Measurements from ENCODE around the gene LRRC26. TPM values are rescaled to one million over a fixed set of nuclear protein-coding genes. Genes with fewer than 3 reads are reported as not detected.

LRRC26 gene
- total and polyA plus RNA-seq, 2 of the 13 experiments (the other 11 are each of a cell fraction or from before 2014, with no cell fraction given): not detected

- H3K27ac ChIP-seq (ENCODE audit: extremely low read length, insufficient read depth, low read length): peak overlapping the region; percentile 84
- H3K36me3 ChIP-seq (replicated peaks in 1 of 2; ENCODE audit: control insufficient read depth in 1 of 2, insufficient read depth in 2 of 2, low read length in 2 of 2): no peaks in the 10 kb centered on the region
- CTCF ChIA-PET (ENCODE audit: low intra/inter-chr PET ratio, low total read pairs): no interaction called here
- 47% methylated on average over 3 of the region's 30 CpGs for WGBS (ENCODE audit: low lambda C conversion rate)
- POLR2A ChIA-PET: interaction anchor here (1.0 to 13.4 kb wide), 12 partner anchors 8 to 137 kb away, joined by 3 to 225 read pairs (median 8); partner anchors contain the start of genes ANAPC2, NDOR1, RNF224 and SSNA1
- H3K9ac ChIP-seq (ENCODE audit: insufficient read depth, low read depth, low read length): peak overlapping the region; percentile 77
- H2AFZ ChIP-seq (ENCODE audit: low read length): no peak overlapping the region
- FAIRE-seq (no peak), DNase-seq (ENCODE audit: low spot score) (no peak), ATAC-seq (peak; percentile 5)
- no peaks in the 10 kb centered on the region; a peak in 1 of 5 replicates for H3K27me3 ChIP-seq (ENCODE audit: control insufficient read depth in 1 of 2, insufficient read depth in 2 of 2, low read length in 2 of 2)
- H4K20me1 ChIP-seq (ENCODE audit: insufficient read depth, low read length): peaks cover 4% of the 10 kb centered on the region; the same call in 1 of the 2 replicates
- H3K4me2 ChIP-seq (ENCODE audit: low read depth, low read length): peak overlapping the region; percentile 90
- H3K9me3 ChIP-seq (ENCODE audit: low read length): no peaks in the 10 kb centered on the region
- peaks cover 3% of the 10 kb centered on the region for H3K79me2 ChIP-seq (ENCODE audit: insufficient read depth, low read length)
- no TSS peak for BruUV-seq (replicated peaks)
- intact Hi-C loops (cut with micrococcal nuclease; ENCODE audit: unreplicated experiment): no loop called here
- H3K4me3 ChIP-seq (replicated peaks in 1 of 3; ENCODE audit: insufficient read depth in 1 of 3, low read depth in 2 of 3, low read length in 3 of 3): peak overlapping the region; percentile 68 to 83 (median 77)
- H3K4me1 ChIP-seq (ENCODE audit: insufficient read depth, low read length): peaks cover 34% of the 10 kb centered on the region
- in situ Hi-C loops (cut with HindIII; ENCODE audit: extremely low pct_ligation_motif_present, low pct_unique_long_range_greater_than_20kb): no loop called here
- TF ChIP-seq TBX2 (CRISPR knock-in tag; IDR thresholded peaks at IDR 0.05; ENCODE audit: borderline replicate concordance) (0 out of 2 replicates have a peak, but pooled peaks have one; percentile 20), KLF15 (CRISPR knock-in tag; IDR thresholded peaks at IDR 0.05; ENCODE audit: borderline replicate concordance) (no peak), ZNF660 (CRISPR knock-in tag; IDR thresholded peaks at IDR 0.05; ENCODE audit: borderline replicate concordance, low read depth) (no peak), ZC3H13 (CRISPR knock-in tag; IDR thresholded peaks at IDR 0.05) (peak; percentile 13; the same call in 1 of the 2 replicates), MAZ (IDR thresholded peaks at IDR 0.05; ENCODE audit: borderline replicate concordance, low read depth, low read length) (no peak), MAZ (CRISPR knock-in tag; IDR thresholded peaks at IDR 0.05; ENCODE audit: low read depth) (0 out of 2 replicates have a peak, but pooled peaks have one; percentile 22), ZBTB3 (CRISPR knock-in tag; IDR thresholded peaks at IDR 0.05; ENCODE audit: borderline replicate concordance, low read depth) (0 out of 2 replicates have a peak, but pooled peaks have one; percentile 38), AGO2 (optimal IDR thresholded peaks at IDR 0.05; ENCODE audit: low read depth, low read length) (peak; percentile 8), YEATS4 (CRISPR knock-in tag; IDR thresholded peaks at IDR 0.05; ENCODE audit: borderline replicate concordance) (0 out of 2 replicates have a peak, but pooled peaks have one; percentile 17), NRL (CRISPR knock-in tag; IDR thresholded peaks at IDR 0.05; ENCODE audit: borderline replicate concordance) (no peak), FOXA1 (IDR thresholded peaks at IDR 0.05) (no peak), FOXA1 (CRISPR knock-in tag; IDR thresholded peaks at IDR 0.05) (no peak), FOXK2 (IDR thresholded peaks at IDR 0.05) (no peak), ZNF878 (CRISPR knock-in tag; IDR thresholded peaks at IDR 0.05) (no peak), KLF11 (CRISPR knock-in tag; IDR thresholded peaks at IDR 0.05) (peak; percentile 27; the same call in 1 of the 2 replicates), KDM5B (CRISPR knock-in tag; IDR thresholded peaks at IDR 0.05; ENCODE audit: borderline replicate concordance) (no peak)
- TF ChIP-seq, protein P1, sequence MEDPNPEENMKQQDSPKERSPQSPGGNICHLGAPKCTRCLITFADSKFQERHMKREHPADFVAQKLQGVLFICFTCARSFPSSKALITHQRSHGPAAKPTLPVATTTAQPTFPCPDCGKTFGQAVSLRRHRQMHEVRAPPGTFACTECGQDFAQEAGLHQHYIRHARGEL (CRISPR knock-in tag; IDR thresholded peaks at IDR 0.05): no peak
- TF ChIP-seq, protein P2, sequence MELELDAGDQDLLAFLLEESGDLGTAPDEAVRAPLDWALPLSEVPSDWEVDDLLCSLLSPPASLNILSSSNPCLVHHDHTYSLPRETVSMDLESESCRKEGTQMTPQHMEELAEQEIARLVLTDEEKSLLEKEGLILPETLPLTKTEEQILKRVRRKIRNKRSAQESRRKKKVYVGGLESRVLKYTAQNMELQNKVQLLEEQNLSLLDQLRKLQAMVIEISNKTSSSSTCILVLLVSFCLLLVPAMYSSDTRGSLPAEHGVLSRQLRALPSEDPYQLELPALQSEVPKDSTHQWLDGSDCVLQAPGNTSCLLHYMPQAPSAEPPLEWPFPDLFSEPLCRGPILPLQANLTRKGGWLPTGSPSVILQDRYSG (CRISPR knock-in tag; IDR thresholded peaks at IDR 0.05): no peak
- TF ChIP-seq, protein P3, sequence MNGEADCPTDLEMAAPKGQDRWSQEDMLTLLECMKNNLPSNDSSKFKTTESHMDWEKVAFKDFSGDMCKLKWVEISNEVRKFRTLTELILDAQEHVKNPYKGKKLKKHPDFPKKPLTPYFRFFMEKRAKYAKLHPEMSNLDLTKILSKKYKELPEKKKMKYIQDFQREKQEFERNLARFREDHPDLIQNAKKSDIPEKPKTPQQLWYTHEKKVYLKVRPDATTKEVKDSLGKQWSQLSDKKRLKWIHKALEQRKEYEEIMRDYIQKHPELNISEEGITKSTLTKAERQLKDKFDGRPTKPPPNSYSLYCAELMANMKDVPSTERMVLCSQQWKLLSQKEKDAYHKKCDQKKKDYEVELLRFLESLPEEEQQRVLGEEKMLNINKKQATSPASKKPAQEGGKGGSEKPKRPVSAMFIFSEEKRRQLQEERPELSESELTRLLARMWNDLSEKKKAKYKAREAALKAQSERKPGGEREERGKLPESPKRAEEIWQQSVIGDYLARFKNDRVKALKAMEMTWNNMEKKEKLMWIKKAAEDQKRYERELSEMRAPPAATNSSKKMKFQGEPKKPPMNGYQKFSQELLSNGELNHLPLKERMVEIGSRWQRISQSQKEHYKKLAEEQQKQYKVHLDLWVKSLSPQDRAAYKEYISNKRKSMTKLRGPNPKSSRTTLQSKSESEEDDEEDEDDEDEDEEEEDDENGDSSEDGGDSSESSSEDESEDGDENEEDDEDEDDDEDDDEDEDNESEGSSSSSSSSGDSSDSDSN (CRISPR knock-in tag; IDR thresholded peaks at IDR 0.05): peak; percentile 58
Measured at GRCh38 chr9:137218212-137218753, 48.4 kb upstream of the LRRC26 start.

Data from HepG2 (cell line).